Retinal pigment epithelial cell (primary cell): Measurements from ENCODE around the gene SEC14L5.

Experiments
- DNase-seq: peaks from one replicate; pipeline ENCODE4 v3.0.0-alpha.2; 2010; ENCODE audit warnings: low read depth
- H3K4me3 ChIP-seq: 2 replicates; pipeline ENCODE4 v1.5.1; 2011; ENCODE audit warnings: mild to moderate bottlenecking, low read length, control low read depth, moderate library complexity
- CTCF ChIP-seq: conservative IDR thresholded peaks from 2 replicates; pipeline ENCODE4 v1.5.1; 2011; ENCODE audit warnings: low read depth, low read length, control low read depth, inconsistent platforms

The SEC14L5 gene

GRCh38 chr16:4913774-4914525 lies 44.2 kb upstream of the SEC14L5 start:
- no peak for DNase-seq
- no peak overlapping the region for H3K4me3 ChIP-seq
- no peak for TF ChIP-seq CTCF

GRCh38 chr16:4914528-4915225 lies 43.5 kb upstream of the SEC14L5 start:
- no peak for DNase-seq
- no peak overlapping the region for H3K4me3 ChIP-seq
- no peak for TF ChIP-seq CTCF

- H3K4me3 ChIP-seq = no peak overlapping the region
- TF ChIP-seq CTCF = no peak
- DNase-seq = peak; percentile 71
Measured at GRCh38 chr16:4915226-4915761, 42.8 kb upstream of the SEC14L5 start.

GRCh38 chr16:4917117-4917516 lies 41.0 kb upstream of the SEC14L5 start:
- no peak for TF ChIP-seq CTCF
- DNase-seq = no peak
- no peak overlapping the region for H3K4me3 ChIP-seq

GRCh38 chr16:4918781-4919251 lies 39.3 kb upstream of the SEC14L5 start:
- TF ChIP-seq CTCF = no peak
- no peak overlapping the region for H3K4me3 ChIP-seq
- no peak for DNase-seq

- TF ChIP-seq CTCF = no peak
- no peak for DNase-seq
- H3K4me3 ChIP-seq = no peak overlapping the region
Measured at GRCh38 chr16:4920826-4921225, 37.3 kb upstream of the SEC14L5 start.
